ENCODE measurements around the gene PDIA4.

GRCh38 chr7:149050941-149051340 lies 22.6 kb upstream of the PDIA4 start:
- TF ChIP-seq POLR2A (IDR thresholded peaks at IDR 0.05; ENCODE audit: low read depth, low read length) (no peak), POLR2AphosphoS5 (IDR thresholded peaks at IDR 0.05; ENCODE audit: low read depth, low read length) (no peak), TAF1 (IDR thresholded peaks at IDR 0.05; ENCODE audit: borderline replicate concordance, low read depth, low read length) (no peak)

Data from GM12892 (cell line).